Lower lobe of right lung (tissue), 2 donors: ENCODE data around the gene GPX7. TPM values are rescaled to one million over a fixed set of nuclear protein-coding genes. Genes with fewer than 3 reads are reported as not detected.

Source experiments
- ATAC-seq, 2 donors: fragments of 200-7000 bp; cut with Tn5 transposase; one replicate each; pipeline ENCODE4 v1.9.1; 2020 to 2022; ENCODE audit warnings: mild to moderate bottlenecking in 2 of 2, moderate library complexity in 2 of 2
- DNase-seq: peaks from one replicate; pipeline ENCODE4 v3.0.0-alpha.2; 2020
- H3K27ac ChIP-seq: fragments of 200-600 bp; one replicate; pipeline ENCODE4 v1.8.0; 2022
- H3K27me3 ChIP-seq: fragments of 200-600 bp; one replicate; pipeline ENCODE4 v1.8.0; 2022; ENCODE audit warnings: low read depth
- H3K36me3 ChIP-seq: fragments of 200-600 bp; one replicate; pipeline ENCODE4 v1.8.0; 2022; ENCODE audit warnings: mild to moderate bottlenecking
- H3K4me1 ChIP-seq: fragments of 200-600 bp; one replicate; pipeline ENCODE4 v1.8.0; 2022
- H3K4me3 ChIP-seq: fragments of 200-600 bp; one replicate; pipeline ENCODE4 v1.8.0; 2022; ENCODE audit warnings: mild to moderate bottlenecking
- H3K9me3 ChIP-seq: fragments of 200-600 bp; one replicate; pipeline ENCODE4 v1.8.0; 2022
- CTCF ChIP-seq: fragments of 200-600 bp; IDR thresholded peaks from one replicate; pipeline ENCODE4 v1.8.0; 2022; ENCODE audit warnings: antibody characterized with exemption, mild to moderate bottlenecking
- intact Hi-C: fragments of 100-400 bp; cut with DNase I; formaldehyde crosslinking; loops from one replicate; pipeline ENCODE4 v1.11.0; 2022
- total RNA-seq: library from RNA; stranded (reverse); fragmentation: NEBNext Ultra II Directional; extraction: Animal tissue kit (Norgen Biotek cat#: 25700); gene quantifications from one replicate; pipeline ENCODE4 v1.2.1, GENCODE V29; 2021
- donor health status: DM: no; HTN: yes; CAD: no; lungs with severe emphysema.

Gene GPX7
- total RNA-seq, 1 donor from 2014 or later: 4.3 TPM

- ATAC-seq (peak in 1 of 2 donors; percentile 19), DNase-seq (no peak)
- H3K36me3 ChIP-seq: peaks cover under 1% of the 10 kb centered on the region
- no peaks in the 10 kb centered on the region for H3K9me3 ChIP-seq
- no peaks in the 10 kb centered on the region for H3K4me1 ChIP-seq
- H3K27ac ChIP-seq: no peak overlapping the region
- H3K27me3 ChIP-seq: no peaks in the 10 kb centered on the region
- TF ChIP-seq CTCF: no peak
- H3K4me3 ChIP-seq: no peak overlapping the region
- intact Hi-C loops: no loop called here
Measured at GRCh38 chr1:52613636-52614373, 11.6 kb downstream of the GPX7 start.

- no peak overlapping the region for H3K27ac ChIP-seq
- no peak for TF ChIP-seq CTCF
- DNase-seq: no peak
- no peak for ATAC-seq
- H3K4me1 ChIP-seq: no peaks in the 10 kb centered on the region
- H3K9me3 ChIP-seq: no peaks in the 10 kb centered on the region
- no peaks in the 10 kb centered on the region for H3K36me3 ChIP-seq
- intact Hi-C loops: no loop called here
- no peak overlapping the region for H3K4me3 ChIP-seq
- no peaks in the 10 kb centered on the region for H3K27me3 ChIP-seq
Measured at GRCh38 chr1:52614671-52615070, 12.5 kb downstream of the GPX7 start.

- no peaks in the 10 kb centered on the region for H3K4me1 ChIP-seq
- DNase-seq (no peak), ATAC-seq (no peak)
- no peaks in the 10 kb centered on the region for H3K36me3 ChIP-seq
- H3K27me3 ChIP-seq: no peaks in the 10 kb centered on the region
- H3K4me3 ChIP-seq: no peak overlapping the region
- intact Hi-C loops: no loop called here
- no peak overlapping the region for H3K27ac ChIP-seq
- no peaks in the 10 kb centered on the region for H3K9me3 ChIP-seq
- TF ChIP-seq CTCF: no peak
Measured at GRCh38 chr1:52615489-52616042, 13.4 kb downstream of the GPX7 start.

GRCh38 chr1:52621950-52622349, 19.8 kb downstream of the GPX7 start:
- no peak for ATAC-seq
- no peak for DNase-seq
- Histone ChIP-seq H3K4me1 (no peaks in the 10 kb centered on the region), H3K9me3 (peaks cover 12% of the 10 kb centered on the region), H3K27me3 (no peaks in the 10 kb centered on the region), H3K4me3 (no peak overlapping the region), H3K36me3 (no peaks in the 10 kb centered on the region), H3K27ac (no peak overlapping the region)
- no peak for TF ChIP-seq CTCF
- intact Hi-C loops: no loop called here

GRCh38 chr1:52623812-52624211, 21.6 kb downstream of the GPX7 start:
- H3K36me3 ChIP-seq: no peaks in the 10 kb centered on the region
- intact Hi-C loops: no loop called here
- ATAC-seq (no peak), DNase-seq (no peak)
- H3K27me3 ChIP-seq: no peaks in the 10 kb centered on the region
- H3K27ac ChIP-seq: no peak overlapping the region
- no peak overlapping the region for H3K4me3 ChIP-seq
- peaks cover 12% of the 10 kb centered on the region for H3K9me3 ChIP-seq
- no peaks in the 10 kb centered on the region for H3K4me1 ChIP-seq
- TF ChIP-seq CTCF: no peak
